Skeletal muscle satellite cell (primary cell): Measurements from ENCODE around the gene CCDC91.
A peak's percentile ranks its signal among the peaks of the same experiment; 100 is the strongest.
"Not testable (repeated sequence)": the region's sequence is repeated elsewhere in the genome, so short reads cannot be mapped to it uniquely, and the experiment has no call there.

Experiments
- H3K27me3 ChIP-seq: 2 replicates; pipeline ENCODE4 v1.7.0; 2013; ENCODE audit warnings: low read length; ENCODE audit not compliant: control insufficient read depth, insufficient read depth
- H3K36me3 ChIP-seq: 2 replicates; pipeline ENCODE4 v1.7.0; 2013; ENCODE audit warnings: mild to moderate bottlenecking, control low read depth, low read length; ENCODE audit not compliant: insufficient read depth
- H3K4me1 ChIP-seq: 2 replicates; pipeline ENCODE4 v1.7.0; 2013; ENCODE audit warnings: low read length; ENCODE audit not compliant: control insufficient read depth, insufficient read depth
- H3K4me2 ChIP-seq: 2 replicates; pipeline ENCODE4 v1.7.0; 2013; ENCODE audit warnings: mild to moderate bottlenecking, low read length
- H3K4me3 ChIP-seq: 2 replicates; pipeline ENCODE4 v1.7.0; 2013; ENCODE audit warnings: low read length
- H3K9ac ChIP-seq: 2 replicates; pipeline ENCODE4 v1.7.0; 2013; ENCODE audit warnings: mild to moderate bottlenecking, low read depth, low read length, moderate library complexity
- H3K9me3 ChIP-seq: replicated peaks from 2 replicates; pipeline ENCODE4 v1.7.0; 2013; ENCODE audit warnings: mild to moderate bottlenecking, control low read depth, low read length

The CCDC91 gene

GRCh38 chr12:28308891-28309290 lies 118.6 kb downstream of the CCDC91 start:
- H3K4me2 ChIP-seq = no peak overlapping the region
- H3K36me3 ChIP-seq = peaks cover 5% of the 10 kb centered on the region
- H3K4me3 ChIP-seq = no peak overlapping the region
- H3K27me3 ChIP-seq = no peaks in the 10 kb centered on the region
- no peak overlapping the region for H3K9ac ChIP-seq
- H3K9me3 ChIP-seq = no peaks in the 10 kb centered on the region
- peaks cover 8% of the 10 kb centered on the region for H3K4me1 ChIP-seq

- H3K9me3 ChIP-seq = peaks cover 6% of the 10 kb centered on the region
- no peak overlapping the region for H3K9ac ChIP-seq
These were observed 123.4 kb downstream of the CCDC91 start for GRCh38 chr12:28313631-28314030.

GRCh38 chr12:28316049-28316448 lies 125.8 kb downstream of the CCDC91 start:
- peaks cover 6% of the 10 kb centered on the region for H3K9me3 ChIP-seq
- peaks cover 12% of the 10 kb centered on the region for H3K4me1 ChIP-seq
- no peak overlapping the region for H3K4me2 ChIP-seq
- peaks cover 2% of the 10 kb centered on the region for H3K36me3 ChIP-seq
- H3K9ac ChIP-seq = no peak overlapping the region
- no peak overlapping the region for H3K4me3 ChIP-seq
- H3K27me3 ChIP-seq = no peaks in the 10 kb centered on the region

More at GRCh38 chr12:28313631-28314030, 123.4 kb downstream of the CCDC91 start:
- Histone ChIP-seq H3K4me2 (peak overlapping the region; percentile 48), H3K4me3 (peak overlapping the region; percentile 19), H3K36me3 (peaks cover 2% of the 10 kb centered on the region), H3K27me3 (no peaks in the 10 kb centered on the region), H3K4me1 (peaks cover 12% of the 10 kb centered on the region)

GRCh38 chr12:28318273-28318672 lies 128.0 kb downstream of the CCDC91 start:
- peaks cover 11% of the 10 kb centered on the region for H3K4me1 ChIP-seq
- H3K36me3 ChIP-seq = peaks cover 2% of the 10 kb centered on the region
- H3K4me3 ChIP-seq = no peak overlapping the region
- H3K9ac ChIP-seq = no peak overlapping the region
- H3K4me2 ChIP-seq = no peak overlapping the region
- H3K27me3 ChIP-seq = no peaks in the 10 kb centered on the region
- H3K9me3 ChIP-seq = peaks cover 6% of the 10 kb centered on the region

- H3K4me1 ChIP-seq = no peaks in the 10 kb centered on the region
- no peak overlapping the region for H3K4me3 ChIP-seq
- no peaks in the 10 kb centered on the region for H3K27me3 ChIP-seq
- H3K9me3 ChIP-seq = peaks cover 6% of the 10 kb centered on the region
- H3K9ac ChIP-seq = no peak overlapping the region
- peaks cover 2% of the 10 kb centered on the region for H3K36me3 ChIP-seq
- no peak overlapping the region for H3K4me2 ChIP-seq
These were observed 130.1 kb downstream of the CCDC91 start for GRCh38 chr12:28320353-28320752.

GRCh38 chr12:28327722-28328121 lies 137.5 kb downstream of the CCDC91 start:
- no peaks in the 10 kb centered on the region for H3K4me1 ChIP-seq
- no peaks in the 10 kb centered on the region for H3K9me3 ChIP-seq
- H3K9ac ChIP-seq = no peak overlapping the region
- H3K4me3 ChIP-seq = no peak overlapping the region
- H3K4me2 ChIP-seq = no peak overlapping the region
- H3K36me3 ChIP-seq = no peaks in the 10 kb centered on the region
- no peaks in the 10 kb centered on the region for H3K27me3 ChIP-seq

GRCh38 chr12:28328967-28329366 lies 138.7 kb downstream of the CCDC91 start:
- H3K4me3 ChIP-seq = no peak overlapping the region
- no peak overlapping the region for H3K9ac ChIP-seq
- no peaks in the 10 kb centered on the region for H3K4me1 ChIP-seq

GRCh38 chr12:28329727-28330126 lies 139.5 kb downstream of the CCDC91 start:
- H3K36me3 ChIP-seq, H3K4me3 ChIP-seq, H3K4me2 ChIP-seq, H3K4me1 ChIP-seq, H3K9me3 ChIP-seq, H3K27me3 ChIP-seq, H3K9ac ChIP-seq: not testable (repeated sequence)

More at GRCh38 chr12:28328967-28329366, 138.7 kb downstream of the CCDC91 start:
- no peaks in the 10 kb centered on the region for H3K9me3 ChIP-seq
- no peaks in the 10 kb centered on the region for H3K36me3 ChIP-seq
- H3K4me2 ChIP-seq = no peak overlapping the region
- no peaks in the 10 kb centered on the region for H3K27me3 ChIP-seq

- H3K4me1 ChIP-seq, H3K4me2 ChIP-seq, H3K4me3 ChIP-seq, H3K36me3 ChIP-seq, H3K9me3 ChIP-seq, H3K9ac ChIP-seq, H3K27me3 ChIP-seq: not testable (repeated sequence)
These were observed 140.0 kb downstream of the CCDC91 start for GRCh38 chr12:28330232-28330631.

GRCh38 chr12:28331130-28331529 lies 140.9 kb downstream of the CCDC91 start:
- no peaks in the 10 kb centered on the region for H3K36me3 ChIP-seq
- H3K9me3 ChIP-seq = no peaks in the 10 kb centered on the region
- no peaks in the 10 kb centered on the region for H3K27me3 ChIP-seq
- H3K4me3 ChIP-seq = no peak overlapping the region
- H3K4me2 ChIP-seq = no peak overlapping the region
- H3K4me1 ChIP-seq = no peaks in the 10 kb centered on the region
- no peak overlapping the region for H3K9ac ChIP-seq

GRCh38 chr12:28340261-28341045 lies 150.2 kb downstream of the CCDC91 start:
- Histone ChIP-seq H3K36me3 (no peaks in the 10 kb centered on the region), H3K4me1 (no peaks in the 10 kb centered on the region), H3K4me3 (no peak overlapping the region), H3K4me2 (no peak overlapping the region), H3K9ac (no peak overlapping the region), H3K27me3 (no peaks in the 10 kb centered on the region), H3K9me3 (no peaks in the 10 kb centered on the region)

- Histone ChIP-seq H3K4me3 (no peak overlapping the region), H3K9me3 (no peaks in the 10 kb centered on the region), H3K36me3 (no peaks in the 10 kb centered on the region), H3K9ac (no peak overlapping the region), H3K27me3 (no peaks in the 10 kb centered on the region), H3K4me2 (no peak overlapping the region), H3K4me1 (no peaks in the 10 kb centered on the region)
These were observed 153.5 kb downstream of the CCDC91 start for GRCh38 chr12:28343713-28344112.
